Upper lobe of left lung (tissue), 6 donors: ENCODE data around the gene EXOC4. TPM values are rescaled to one million over a fixed set of nuclear protein-coding genes. Genes with fewer than 3 reads are reported as not detected.

ENCODE experiments used
- ATAC-seq, 2 donors: fragments of 200-7000 bp; cut with Tn5 transposase; one replicate each; pipeline ENCODE4 v1.9.1; 2022; ENCODE audit warnings: mild to moderate bottlenecking in 2 of 2, moderate library complexity in 2 of 2; ENCODE audit not compliant: low FRiP score in 2 of 2
- DNase-seq, 2 donors: peaks; one replicate each; pipeline ENCODE4 v3.0.0-alpha.2; 2019 to 2020
- H3K27ac ChIP-seq, 4 donors: fragments of 200-600 bp; sonication (generic); one replicate each; pipeline ENCODE4 v1.5.1; 2016 to 2019
- H3K27me3 ChIP-seq, 4 donors: fragments of 200-600 bp; sonication (generic); one replicate each; pipeline ENCODE4 v1.5.1; 2017 to 2019
- H3K36me3 ChIP-seq, 4 donors: fragments of 200-600 bp; sonication (generic); one replicate each; pipeline ENCODE4 v1.5.1; 2016 to 2019
- H3K4me1 ChIP-seq, 4 donors: fragments of 200-600 bp; sonication (generic); one replicate each; pipeline ENCODE4 v1.5.1; 2018 to 2019
- H3K4me3 ChIP-seq, 4 donors: fragments of 200-600 bp; sonication (generic); one replicate each; pipeline ENCODE4 v1.5.1; 2017 to 2019; ENCODE audit warnings: mild to moderate bottlenecking in 2 of 4, moderate library complexity in 1 of 4
- H3K9me3 ChIP-seq, 4 donors: fragments of 200-600 bp; sonication (generic); one replicate each; pipeline ENCODE4 v1.5.1; 2018 to 2019
- EP300 ChIP-seq, 4 donors: sonication (generic); formaldehyde crosslinking; IDR thresholded peaks; one replicate each; pipeline ENCODE4 v1.5.1; 2017; ENCODE audit warnings: antibody characterized with exemption in 4 of 4, control low read depth in 2 of 4
- POLR2A ChIP-seq, 4 donors: fragments of 450-650 bp; IDR thresholded peaks; one replicate each; pipeline ENCODE4 v1.5.1; 2016 to 2017; ENCODE audit warnings: antibody characterized with exemption in 4 of 4, mild to moderate bottlenecking in 2 of 4
- POLR2AphosphoS5 ChIP-seq, 2 donors: sonication (generic); formaldehyde crosslinking; IDR thresholded peaks; one replicate each; pipeline ENCODE4 v1.5.1; 2017; ENCODE audit warnings: antibody characterized with exemption in 2 of 2
- WGBS, 2 donors: methylation state at CpG; one replicate each; pipeline ENCODE4 v1.1.5; 2017 to 2018; 5-methylcytosine and 5-hydroxymethylcytosine counted together
- total RNA-seq, 6 donors: library from RNA; depleted of rRNA in 4 of 6; stranded (reverse); fragments of >200 nt in 4 of 6; gene quantifications; one replicate each; pipeline versions ENCODE4 v1.1.0 to v1.2.1, GENCODE V29; 2016 to 2021
- TF ChIP-seq, protein P1 (sequence below), 6 experiments: fragments of 450-650 bp in 4 of 6; fragments of 200-600 bp in 2 of 6; sonication (generic) in 2 of 6; IDR thresholded peaks; one replicate each; pipeline ENCODE4 v1.5.1; 2016 to 2019; ENCODE audit warnings: antibody characterized with exemption in 6 of 6
- donor health status: DM: no; HTN: no; CAD: no; lungs with moderate emphysema.
- donor health status: DM: no; HTN: yes; CAD: no; lungs with severe emphysema.

Gene EXOC4
- total RNA-seq, 6 donors from 2014 or later: 56.3 to 325 (median 99.4) TPM

DNA sequence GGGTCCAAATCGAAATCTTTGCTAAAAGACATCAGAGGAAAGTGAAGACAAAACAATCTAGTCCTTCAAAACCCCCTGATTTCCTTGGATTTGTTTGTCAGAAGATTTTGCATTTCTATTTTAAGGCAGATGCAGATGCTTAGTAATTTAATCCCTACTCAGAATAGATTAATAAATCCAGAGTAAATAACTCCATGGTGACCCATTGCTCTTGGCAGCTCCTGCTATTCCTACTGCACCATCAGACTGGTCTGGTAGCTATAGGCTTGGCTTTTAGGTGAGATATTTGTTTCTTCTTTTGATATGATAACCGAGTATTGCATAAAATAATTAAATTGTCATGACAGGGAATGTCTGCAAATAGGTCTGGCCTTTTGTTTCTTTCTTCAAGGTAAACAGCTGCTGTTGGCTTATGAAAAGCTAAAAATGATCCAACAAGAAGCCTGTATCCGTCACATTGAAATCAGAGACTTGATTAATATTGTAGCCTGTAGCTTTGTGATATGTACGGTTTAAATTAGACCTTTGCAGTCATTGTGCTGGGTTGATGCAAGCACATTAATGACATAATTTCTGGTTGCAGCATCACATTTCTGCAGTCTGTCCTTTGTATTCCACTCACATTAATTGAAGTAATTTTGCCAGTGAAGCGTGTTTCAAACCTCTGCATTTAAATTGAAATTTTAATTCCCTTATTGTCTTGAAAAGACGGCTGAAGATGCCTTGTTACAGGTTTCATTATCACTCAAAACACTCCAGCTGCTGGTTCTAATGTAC, 40.7 kb downstream of the EXOC4 start:
- TF ChIP-seq EP300 (IDR thresholded peaks at IDR 0.05): no peak
- TF ChIP-seq POLR2A (IDR thresholded peaks at IDR 0.05): no peak
- no peak for TF ChIP-seq POLR2AphosphoS5 (IDR thresholded peaks at IDR 0.05)
- TF ChIP-seq, protein P1, sequence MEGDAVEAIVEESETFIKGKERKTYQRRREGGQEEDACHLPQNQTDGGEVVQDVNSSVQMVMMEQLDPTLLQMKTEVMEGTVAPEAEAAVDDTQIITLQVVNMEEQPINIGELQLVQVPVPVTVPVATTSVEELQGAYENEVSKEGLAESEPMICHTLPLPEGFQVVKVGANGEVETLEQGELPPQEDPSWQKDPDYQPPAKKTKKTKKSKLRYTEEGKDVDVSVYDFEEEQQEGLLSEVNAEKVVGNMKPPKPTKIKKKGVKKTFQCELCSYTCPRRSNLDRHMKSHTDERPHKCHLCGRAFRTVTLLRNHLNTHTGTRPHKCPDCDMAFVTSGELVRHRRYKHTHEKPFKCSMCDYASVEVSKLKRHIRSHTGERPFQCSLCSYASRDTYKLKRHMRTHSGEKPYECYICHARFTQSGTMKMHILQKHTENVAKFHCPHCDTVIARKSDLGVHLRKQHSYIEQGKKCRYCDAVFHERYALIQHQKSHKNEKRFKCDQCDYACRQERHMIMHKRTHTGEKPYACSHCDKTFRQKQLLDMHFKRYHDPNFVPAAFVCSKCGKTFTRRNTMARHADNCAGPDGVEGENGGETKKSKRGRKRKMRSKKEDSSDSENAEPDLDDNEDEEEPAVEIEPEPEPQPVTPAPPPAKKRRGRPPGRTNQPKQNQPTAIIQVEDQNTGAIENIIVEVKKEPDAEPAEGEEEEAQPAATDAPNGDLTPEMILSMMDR (IDR thresholded peaks at IDR 0.05): no peak
- peaks cover 0 to 14% (median 4%) of the 10 kb centered on the region in 4 donors for H3K36me3 ChIP-seq
- H3K9me3 ChIP-seq: no peaks in the 10 kb centered on the region
- no peak for ATAC-seq
- no peak overlapping the region for H3K4me3 ChIP-seq
- DNase-seq: no peak
- no peaks in the 10 kb centered on the region for H3K27me3 ChIP-seq
- 90 to 91% methylated on average over 6 of the region's 6 CpGs for WGBS, 2 donors
- H3K27ac ChIP-seq: no peak overlapping the region
- H3K4me1 ChIP-seq: no peaks in the 10 kb centered on the region

GRCh38 chr7:133294234-133294633, 41.4 kb downstream of the EXOC4 start:
- H3K9me3 ChIP-seq: no peaks in the 10 kb centered on the region
- H3K27me3 ChIP-seq: no peaks in the 10 kb centered on the region
- no peaks in the 10 kb centered on the region for H3K4me1 ChIP-seq
- peaks cover 0 to 8% (median 2%) of the 10 kb centered on the region in 4 donors for H3K36me3 ChIP-seq
- no peak for DNase-seq
- no peak overlapping the region for H3K27ac ChIP-seq
- ATAC-seq: no peak
- no peak for TF ChIP-seq EP300 (IDR thresholded peaks at IDR 0.05)
- TF ChIP-seq, protein P1 (IDR thresholded peaks at IDR 0.05): no peak
- no peak for TF ChIP-seq POLR2A (IDR thresholded peaks at IDR 0.05)
- TF ChIP-seq POLR2AphosphoS5 (IDR thresholded peaks at IDR 0.05): no peak
- no peak overlapping the region for H3K4me3 ChIP-seq

- H3K4me1 ChIP-seq: no peaks in the 10 kb centered on the region
- no peak for ATAC-seq
- no peak overlapping the region for H3K4me3 ChIP-seq
- no peak overlapping the region for H3K27ac ChIP-seq
- H3K36me3 ChIP-seq: no peaks in the 10 kb centered on the region
- H3K9me3 ChIP-seq: no peaks in the 10 kb centered on the region
- no peak for DNase-seq
- 97 to 98% methylated on average over 3 of the region's 3 CpGs for WGBS, 2 donors
- H3K27me3 ChIP-seq: no peaks in the 10 kb centered on the region
- no peak for TF ChIP-seq POLR2A (IDR thresholded peaks at IDR 0.05)
- TF ChIP-seq, protein P1 (IDR thresholded peaks at IDR 0.05): no peak
- TF ChIP-seq EP300 (IDR thresholded peaks at IDR 0.05): no peak
- no peak for TF ChIP-seq POLR2AphosphoS5 (IDR thresholded peaks at IDR 0.05)
Measured at GRCh38 chr7:133295484-133295883, 42.6 kb downstream of the EXOC4 start.

- H3K4me3 ChIP-seq: no peak overlapping the region
- H3K36me3 ChIP-seq: no peaks in the 10 kb centered on the region
- WGBS, 2 donors: 96 to 97% methylated on average over 1 of the region's 1 CpG
- no peak for ATAC-seq
- no peak overlapping the region for H3K27ac ChIP-seq
- TF ChIP-seq EP300 (IDR thresholded peaks at IDR 0.05) (no peak), POLR2A (IDR thresholded peaks at IDR 0.05) (no peak), POLR2AphosphoS5 (IDR thresholded peaks at IDR 0.05) (no peak)
- TF ChIP-seq, protein P1 (IDR thresholded peaks at IDR 0.05): no peak
- DNase-seq: no peak
- peaks cover 0 to 4% (median 2%) of the 10 kb centered on the region in 4 donors for H3K4me1 ChIP-seq
- H3K27me3 ChIP-seq: no peaks in the 10 kb centered on the region
- no peaks in the 10 kb centered on the region for H3K9me3 ChIP-seq
Measured at GRCh38 chr7:133297093-133297492, 44.2 kb downstream of the EXOC4 start.

DNA sequence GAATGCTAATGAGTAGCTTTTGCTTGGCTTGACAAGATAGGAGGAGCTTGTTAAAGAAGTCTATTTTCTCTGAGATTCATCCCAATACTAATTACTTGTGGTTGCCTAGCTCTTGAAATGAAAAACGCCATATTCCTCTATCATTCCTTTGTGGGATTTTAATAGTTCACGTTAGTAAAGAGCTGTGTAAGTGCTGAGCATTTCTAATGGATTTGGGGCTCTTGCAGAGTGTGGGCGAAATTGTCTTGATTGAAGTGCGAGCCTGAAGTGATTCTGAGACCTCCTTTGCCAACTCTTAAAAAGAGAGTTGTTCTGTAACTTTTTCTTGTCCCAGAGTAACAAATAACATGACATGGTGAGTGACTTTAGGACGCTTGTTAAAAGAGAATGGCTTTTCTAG, 45.2 kb downstream of the EXOC4 start:
- H3K4me1 ChIP-seq: peaks cover 0 to 4% (median 2%) of the 10 kb centered on the region in 4 donors
- no peaks in the 10 kb centered on the region for H3K27me3 ChIP-seq
- H3K36me3 ChIP-seq: no peaks in the 10 kb centered on the region
- no peak for TF ChIP-seq POLR2A (IDR thresholded peaks at IDR 0.05)
- no peak for TF ChIP-seq POLR2AphosphoS5 (IDR thresholded peaks at IDR 0.05)
- TF ChIP-seq, protein P1 (IDR thresholded peaks at IDR 0.05): no peak
- no peak for TF ChIP-seq EP300 (IDR thresholded peaks at IDR 0.05)
- 94 to 96% methylated on average over 5 of the region's 5 CpGs for WGBS, 2 donors
- no peak for ATAC-seq
- no peaks in the 10 kb centered on the region for H3K9me3 ChIP-seq
- no peak overlapping the region for H3K27ac ChIP-seq
- DNase-seq: no peak
- H3K4me3 ChIP-seq: no peak overlapping the region
